A549 (cell line): Measurements from ENCODE around the gene AIG1. TPM values are rescaled to one million over a fixed set of nuclear protein-coding genes. Genes with fewer than 3 reads are reported as not detected.
A peak's percentile ranks its signal among the peaks of the same experiment; 100 is the strongest.

ENCODE experiments used
- ATAC-seq, 2 experiments: fragments of 200-7000 bp in 1 of 2; fragments of >200 bp in 1 of 2; cut with Nextera tagmentation in 1 of 2; cut with Tn5 transposase in 1 of 2; 3 replicates each; pipeline versions ENCODE4 v1.8.0 to v1.9.1; 2018 to 2020; ENCODE audit warnings: mild to moderate bottlenecking in 1 of 2, moderate library complexity in 1 of 2
- CTCF ChIA-PET: fragments of 300-600 bp; sonication (Branson Sonifier 250); formaldehyde crosslinking; extraction: SDS; loops from one replicate; lab custom pipeline; 2021; ENCODE audit warnings: antibody characterized with exemption, inconsistent platforms; lab: Yijun Ruan, JAX
- POLR2A ChIA-PET: fragments of 350-600 bp; formaldehyde crosslinking; extraction: SDS; loops from one replicate; lab custom pipeline; 2021; ENCODE audit warnings: antibody characterized with exemption, inconsistent platforms; lab: Yijun Ruan, JAX
- DNase-seq, 2 experiments: peaks; one replicate each; pipeline versions ENCODE4 v3.0.0 to v3.0.0-alpha.2; 2011 to 2016; ENCODE audit warnings: low read depth in 1 of 2, low spot score in 1 of 2
- FAIRE-seq: peaks from 2 replicates; lab custom pipeline; 2011; peaks lifted over from hg19 to GRCh38; lab: Jason Lieb, UNC
- H3K27ac ChIP-seq, 2 experiments: fragments of >200 bp; sonication (Bioruptor Twin); formaldehyde crosslinking; 3 replicates each; pipeline ENCODE4 v1.5.1; 2016 to 2017
- H3K4me1 ChIP-seq: fragments of >200 bp; sonication (Bioruptor Twin); formaldehyde crosslinking; 3 replicates; pipeline ENCODE4 v1.6.1; 2016
- H3K4me2 ChIP-seq: fragments of >200 bp; sonication (Bioruptor Twin); formaldehyde crosslinking; 3 replicates; pipeline ENCODE4 v1.6.1; 2016
- H3K4me3 ChIP-seq: fragments of >200 bp; sonication (Bioruptor Twin); formaldehyde crosslinking; 3 replicates; pipeline ENCODE4 v1.5.1; 2016
- H3K9me3 ChIP-seq: fragments of >200 bp; sonication (Bioruptor Twin); formaldehyde crosslinking; 3 replicates; pipeline ENCODE4 v1.6.1; 2016
- BHLHE40 ChIP-seq: IDR thresholded peaks from 2 replicates; pipeline ENCODE4 v1.6.1; 2012; ENCODE audit warnings: low read depth, low read length, inconsistent platforms
- CHD4 ChIP-seq: fragments of 200-600 bp; sonication (generic); IDR thresholded peaks from 2 replicates; pipeline ENCODE4 v1.6.1; 2016; ENCODE audit warnings: antibody characterized with exemption, mild to moderate bottlenecking, borderline replicate concordance
- FOSL2 ChIP-seq, 2 experiments: fragments of 450-650 bp in 1 of 2; fragments of >200 bp in 1 of 2; sonication (Bioruptor Twin) in 1 of 2; formaldehyde crosslinking; IDR thresholded peaks; 2 replicates each; pipeline versions ENCODE4 v1.5.0 to v1.6.1; 2016 to 2020; ENCODE audit warnings: mild to moderate bottlenecking in 1 of 2, moderate library complexity in 1 of 2
- FOXS1 ChIP-seq: fragments of 250-450 bp; sonication (Bioruptor Pico); IDR thresholded peaks from 2 replicates; pipeline ENCODE4 v1.5.0; 2020; ENCODE audit warnings: mild to moderate bottlenecking, moderate library complexity
- HOXA7 ChIP-seq: fragments of 250-450 bp; sonication (Bioruptor Pico); IDR thresholded peaks from 2 replicates; pipeline ENCODE4 v1.5.0; 2020; ENCODE audit warnings: mild to moderate bottlenecking, moderate library complexity
- HOXB5 ChIP-seq: fragments of 250-450 bp; sonication (Bioruptor Pico); IDR thresholded peaks from 2 replicates; pipeline ENCODE4 v1.5.0; 2020; ENCODE audit warnings: mild to moderate bottlenecking, moderate library complexity
- JUNB ChIP-seq: fragments of >200 bp; sonication (Bioruptor Twin); formaldehyde crosslinking; IDR thresholded peaks from 2 replicates; pipeline ENCODE4 v1.6.1; 2016
- KDM1A ChIP-seq: fragments of 200-600 bp; sonication (generic); IDR thresholded peaks from 2 replicates; pipeline ENCODE4 v1.6.1; 2016; ENCODE audit warnings: low read depth, mild to moderate bottlenecking
- KDM5A ChIP-seq: fragments of 200-600 bp; sonication (generic); IDR thresholded peaks from 2 replicates; pipeline ENCODE4 v1.6.1; 2016; ENCODE audit warnings: antibody characterized with exemption, mild to moderate bottlenecking
- MAFK ChIP-seq: fragments of 450-650 bp; IDR thresholded peaks from 2 replicates; pipeline ENCODE4 v1.6.1; 2014; ENCODE audit not compliant: partially characterized antibody
- MAZ ChIP-seq: fragments of 150-350 bp; IDR thresholded peaks from 2 replicates; pipeline ENCODE4 v1.6.1; 2014; ENCODE audit warnings: antibody characterized with exemption, low read depth, low read length, borderline replicate concordance
- NPAS2 ChIP-seq: fragments of 250-450 bp; sonication (Bioruptor Pico); IDR thresholded peaks from 2 replicates; pipeline ENCODE4 v1.8.0; 2022; ENCODE audit warnings: mild to moderate bottlenecking, moderate library complexity, borderline replicate concordance
- POLR2AphosphoS2 ChIP-seq: conservative IDR thresholded peaks from 2 replicates; pipeline ENCODE4 v1.6.1; 2012; ENCODE audit warnings: low read length, improper control_type of control experiment, inconsistent platforms
- RAD21 ChIP-seq, 2 experiments: fragments of >200 bp in 1 of 2; sonication (Bioruptor Twin) in 1 of 2; formaldehyde crosslinking in 1 of 2; IDR thresholded peaks in 1 of 2; conservative IDR thresholded peaks in 1 of 2; 2 replicates in 1 of 2; 3 replicates in 1 of 2; pipeline ENCODE4 v1.6.1; 2012 to 2018; ENCODE audit warnings: inconsistent platforms in 1 of 2
- RFX5 ChIP-seq: fragments of 450-650 bp; IDR thresholded peaks from 2 replicates; pipeline ENCODE4 v1.7.1; 2014; ENCODE audit warnings: antibody characterized with exemption, mild to moderate bottlenecking, moderate library complexity
- RNF2 ChIP-seq: fragments of 200-600 bp; sonication (generic); IDR thresholded peaks from 2 replicates; pipeline ENCODE4 v1.6.1; 2016; ENCODE audit warnings: low read depth, mild to moderate bottlenecking, antibody characterized with exemption, moderate library complexity, borderline replicate concordance
- SREBF2 ChIP-seq: fragments of 450-650 bp; IDR thresholded peaks from 2 replicates; pipeline ENCODE4 v1.6.1; 2014; ENCODE audit warnings: mild to moderate bottlenecking, moderate library complexity
- TFCP2L1 ChIP-seq: fragments of 250-450 bp; sonication (Bioruptor Pico); IDR thresholded peaks from 2 replicates; pipeline ENCODE4 v1.5.0; 2021; ENCODE audit warnings: mild to moderate bottlenecking
- TP53 ChIP-seq: fragments of 250-450 bp; sonication (Bioruptor Pico); IDR thresholded peaks from 2 replicates; pipeline ENCODE4 v1.5.0; 2021; ENCODE audit warnings: mild to moderate bottlenecking, moderate library complexity
- WGBS: methylation state at CpG from one replicate; pipeline ENCODE4 v1.1.6; 2017; ENCODE audit errors: missing lambda C conversion rate; 5-methylcytosine and 5-hydroxymethylcytosine counted together
- polyA plus RNA-seq, 4 experiments: library from polyadenylated mRNA; depleted of rRNA in 3 of 4; stranded (reverse); fragments of >200 nt; fragmentation: RNase III in 1 of 4; extraction: RNeasy Plus Mini Kit Qiagen cat#74134 plus additional on column Dnase treatment in 1 of 4; gene quantifications; 2 replicates in 3 of 4; 3 replicates in 1 of 4; pipeline ENCODE4 v1.2.3, GENCODE V29; 2011 to 2017
- TF ChIP-seq, protein P1 (sequence below): fragments of 200-600 bp; sonication (generic); IDR thresholded peaks from 2 replicates; pipeline ENCODE4 v1.6.1; 2016; ENCODE audit warnings: antibody characterized with exemption, mild to moderate bottlenecking, moderate library complexity
- TF ChIP-seq, protein P2 (sequence below): fragments of 450-650 bp; IDR thresholded peaks from 2 replicates; pipeline ENCODE4 v1.6.1; 2014; ENCODE audit warnings: antibody characterized with exemption
- TF ChIP-seq, protein P3 (sequence below): IDR thresholded peaks from 2 replicates; pipeline ENCODE4 v1.6.1; 2012; ENCODE audit warnings: low read depth, borderline replicate concordance
- TF ChIP-seq, protein P4 (sequence below): fragments of 250-450 bp; sonication (Bioruptor Pico); IDR thresholded peaks from 2 replicates; pipeline ENCODE4 v1.5.0; 2021; ENCODE audit warnings: mild to moderate bottlenecking, moderate library complexity, borderline replicate concordance
- TF ChIP-seq, protein P5 (sequence below): IDR thresholded peaks from 2 replicates; pipeline ENCODE4 v1.6.1; 2012
- TF ChIP-seq, protein P6 (sequence below): fragments of >200 bp; sonication (Bioruptor Twin); formaldehyde crosslinking; IDR thresholded peaks from 2 replicates; pipeline ENCODE4 v1.6.1; 2016

AIG1 gene
- polyA plus RNA-seq, 2 of the 4 experiments (the other 2 are of a cell fraction), result 29.5 to 38.3 TPM

DNA sequence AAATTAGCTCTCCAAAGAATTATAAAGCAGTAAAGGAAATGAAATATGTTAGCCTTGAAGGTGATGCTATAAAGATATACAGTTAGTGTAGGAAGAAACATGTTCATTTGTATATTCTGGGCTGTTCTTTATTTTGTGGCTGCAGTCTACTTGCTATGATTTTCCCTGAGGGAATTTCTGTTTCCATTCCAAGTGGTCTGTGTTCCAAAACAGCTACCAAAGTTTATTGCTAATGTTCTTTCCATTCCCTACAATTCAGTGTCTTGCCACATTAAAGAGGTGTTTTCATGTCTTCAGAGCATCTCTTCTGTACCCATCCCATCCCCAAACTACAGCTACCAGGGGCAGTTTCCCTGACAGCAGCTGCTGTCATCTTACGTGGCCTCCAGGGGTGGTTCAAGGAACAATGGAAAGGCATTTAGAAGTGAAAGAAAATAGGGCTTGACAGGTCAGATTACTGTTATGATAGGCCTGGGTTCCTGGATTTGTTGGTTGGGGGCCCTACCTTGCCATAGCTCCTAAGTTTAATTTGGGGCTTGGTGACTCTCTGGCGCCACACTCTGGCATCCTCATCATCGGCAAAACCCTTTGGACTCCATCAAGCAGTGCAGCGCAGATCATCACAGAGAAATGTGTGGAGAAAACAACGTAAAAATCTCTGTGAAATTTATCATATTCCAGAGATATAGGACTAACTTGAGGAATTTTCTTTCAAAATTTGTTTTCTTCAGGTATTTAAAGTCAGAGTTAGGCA lies 33.8 kb upstream of the AIG1 start (continued):
- TF ChIP-seq, protein P1, sequence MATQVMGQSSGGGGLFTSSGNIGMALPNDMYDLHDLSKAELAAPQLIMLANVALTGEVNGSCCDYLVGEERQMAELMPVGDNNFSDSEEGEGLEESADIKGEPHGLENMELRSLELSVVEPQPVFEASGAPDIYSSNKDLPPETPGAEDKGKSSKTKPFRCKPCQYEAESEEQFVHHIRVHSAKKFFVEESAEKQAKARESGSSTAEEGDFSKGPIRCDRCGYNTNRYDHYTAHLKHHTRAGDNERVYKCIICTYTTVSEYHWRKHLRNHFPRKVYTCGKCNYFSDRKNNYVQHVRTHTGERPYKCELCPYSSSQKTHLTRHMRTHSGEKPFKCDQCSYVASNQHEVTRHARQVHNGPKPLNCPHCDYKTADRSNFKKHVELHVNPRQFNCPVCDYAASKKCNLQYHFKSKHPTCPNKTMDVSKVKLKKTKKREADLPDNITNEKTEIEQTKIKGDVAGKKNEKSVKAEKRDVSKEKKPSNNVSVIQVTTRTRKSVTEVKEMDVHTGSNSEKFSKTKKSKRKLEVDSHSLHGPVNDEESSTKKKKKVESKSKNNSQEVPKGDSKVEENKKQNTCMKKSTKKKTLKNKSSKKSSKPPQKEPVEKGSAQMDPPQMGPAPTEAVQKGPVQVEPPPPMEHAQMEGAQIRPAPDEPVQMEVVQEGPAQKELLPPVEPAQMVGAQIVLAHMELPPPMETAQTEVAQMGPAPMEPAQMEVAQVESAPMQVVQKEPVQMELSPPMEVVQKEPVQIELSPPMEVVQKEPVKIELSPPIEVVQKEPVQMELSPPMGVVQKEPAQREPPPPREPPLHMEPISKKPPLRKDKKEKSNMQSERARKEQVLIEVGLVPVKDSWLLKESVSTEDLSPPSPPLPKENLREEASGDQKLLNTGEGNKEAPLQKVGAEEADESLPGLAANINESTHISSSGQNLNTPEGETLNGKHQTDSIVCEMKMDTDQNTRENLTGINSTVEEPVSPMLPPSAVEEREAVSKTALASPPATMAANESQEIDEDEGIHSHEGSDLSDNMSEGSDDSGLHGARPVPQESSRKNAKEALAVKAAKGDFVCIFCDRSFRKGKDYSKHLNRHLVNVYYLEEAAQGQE, result no peak
- TF ChIP-seq TFCP2L1 (no peak), CHD4 (no peak), FOXS1 (CRISPR knock-in tag) (no peak)
- TF ChIP-seq, protein P2, sequence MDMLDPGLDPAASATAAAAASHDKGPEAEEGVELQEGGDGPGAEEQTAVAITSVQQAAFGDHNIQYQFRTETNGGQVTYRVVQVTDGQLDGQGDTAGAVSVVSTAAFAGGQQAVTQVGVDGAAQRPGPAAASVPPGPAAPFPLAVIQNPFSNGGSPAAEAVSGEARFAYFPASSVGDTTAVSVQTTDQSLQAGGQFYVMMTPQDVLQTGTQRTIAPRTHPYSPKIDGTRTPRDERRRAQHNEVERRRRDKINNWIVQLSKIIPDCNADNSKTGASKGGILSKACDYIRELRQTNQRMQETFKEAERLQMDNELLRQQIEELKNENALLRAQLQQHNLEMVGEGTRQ, result no peak

DNA sequence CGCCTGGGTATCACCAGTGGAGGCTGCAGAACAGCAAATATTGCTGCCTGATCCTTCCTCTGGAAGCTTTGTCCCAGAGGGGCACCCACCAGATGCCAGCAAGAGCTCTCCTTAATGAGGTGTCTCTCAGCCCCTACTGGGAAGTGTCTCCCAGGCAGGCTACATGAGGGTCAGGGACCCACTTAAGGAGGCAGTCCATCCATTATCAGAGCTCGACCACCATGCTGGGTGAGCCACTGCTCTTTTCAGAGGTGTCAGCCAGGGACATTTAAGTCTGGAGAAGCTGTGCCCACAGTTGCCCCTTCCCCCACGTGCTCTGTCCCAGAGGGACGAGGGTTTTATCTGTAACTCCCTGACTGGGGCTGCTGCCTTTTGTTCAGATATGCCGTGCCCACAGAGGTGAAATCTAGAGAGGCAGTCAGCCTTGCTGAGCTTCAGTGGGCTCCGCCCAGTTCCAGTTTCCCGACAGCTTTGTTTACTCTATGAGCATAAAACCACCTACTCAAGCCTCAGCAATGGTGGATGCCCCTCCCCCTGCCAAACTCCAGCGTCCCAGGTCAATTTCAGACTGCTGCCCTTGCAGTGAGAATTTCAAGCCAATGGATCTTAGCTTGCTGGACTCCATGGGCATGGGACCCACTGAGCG lies 25.9 kb upstream of the AIG1 start:
- 33% methylated on average over 6 of the region's 9 CpGs for WGBS
- no peaks in the 10 kb centered on the region for H3K4me1 ChIP-seq
- H3K9me3 ChIP-seq, result no peaks in the 10 kb centered on the region
- no peak for DNase-seq
- FAIRE-seq, result no peak
- H3K4me3 ChIP-seq, result no peak overlapping the region
- H3K4me2 ChIP-seq, result peak overlapping the region; percentile 35; the same call in 2 of the 3 replicates
- no peak overlapping the region for H3K27ac ChIP-seq
- ChIA-PET CTCF (no interaction called here), POLR2A (no interaction called here)
- ATAC-seq, result no peak
- TF ChIP-seq, protein P3, sequence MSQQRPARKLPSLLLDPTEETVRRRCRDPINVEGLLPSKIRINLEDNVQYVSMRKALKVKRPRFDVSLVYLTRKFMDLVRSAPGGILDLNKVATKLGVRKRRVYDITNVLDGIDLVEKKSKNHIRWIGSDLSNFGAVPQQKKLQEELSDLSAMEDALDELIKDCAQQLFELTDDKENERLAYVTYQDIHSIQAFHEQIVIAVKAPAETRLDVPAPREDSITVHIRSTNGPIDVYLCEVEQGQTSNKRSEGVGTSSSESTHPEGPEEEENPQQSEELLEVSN, result no peak
- TF ChIP-seq CHD4 (no peak), JUNB (no peak), TP53 (no peak), NPAS2 (CRISPR knock-in tag) (no peak), KDM5A (no peak), HOXA7 (CRISPR knock-in tag) (no peak), HOXB5 (CRISPR knock-in tag) (no peak), RAD21 (conservative IDR thresholded peaks at IDR 0.05 in 1 of 2, IDR thresholded peaks at IDR 0.05 in 1 of 2) (no peak), POLR2AphosphoS2 (no peak), BHLHE40 (no peak)
- TF ChIP-seq, protein P4, sequence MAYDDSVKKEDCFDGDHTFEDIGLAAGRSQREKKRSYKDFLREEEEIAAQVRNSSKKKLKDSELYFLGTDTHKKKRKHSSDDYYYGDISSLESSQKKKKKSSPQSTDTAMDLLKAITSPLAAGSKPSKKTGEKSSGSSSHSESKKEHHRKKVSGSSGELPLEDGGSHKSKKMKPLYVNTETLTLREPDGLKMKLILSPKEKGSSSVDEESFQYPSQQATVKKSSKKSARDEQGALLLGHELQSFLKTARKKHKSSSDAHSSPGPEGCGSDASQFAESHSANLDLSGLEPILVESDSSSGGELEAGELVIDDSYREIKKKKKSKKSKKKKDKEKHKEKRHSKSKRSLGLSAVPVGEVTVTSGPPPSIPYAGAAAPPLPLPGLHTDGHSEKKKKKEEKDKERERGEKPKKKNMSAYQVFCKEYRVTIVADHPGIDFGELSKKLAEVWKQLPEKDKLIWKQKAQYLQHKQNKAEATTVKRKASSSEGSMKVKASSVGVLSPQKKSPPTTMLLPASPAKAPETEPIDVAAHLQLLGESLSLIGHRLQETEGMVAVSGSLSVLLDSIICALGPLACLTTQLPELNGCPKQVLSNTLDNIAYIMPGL (CRISPR knock-in tag), result no peak

DNA sequence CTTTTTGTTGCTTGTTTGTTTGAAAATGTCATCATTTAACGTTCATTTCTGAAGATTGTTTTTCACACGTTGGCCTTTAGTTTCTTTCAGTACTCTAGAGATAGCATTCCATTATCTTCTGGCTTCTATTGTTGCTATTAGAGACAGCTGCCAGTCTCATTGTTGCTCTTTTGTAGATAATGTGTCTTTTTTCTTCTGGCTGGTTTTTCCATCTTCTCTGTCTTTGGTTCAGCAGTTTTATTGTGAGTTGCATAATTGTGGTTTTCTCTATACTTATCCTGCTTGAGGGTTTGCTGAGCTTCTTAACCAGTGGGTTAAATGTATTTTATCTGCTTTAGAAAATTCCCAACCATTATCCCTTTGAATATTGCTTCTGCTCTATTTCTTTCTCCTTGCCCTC lies 23.2 kb upstream of the AIG1 start:
- no peaks in the 10 kb centered on the region for H3K9me3 ChIP-seq
- no peak for DNase-seq
- no peak overlapping the region for H3K4me2 ChIP-seq
- ATAC-seq, result no peak
- CTCF ChIA-PET, result no interaction called here
- H3K4me3 ChIP-seq, result no peak overlapping the region
- no peaks in the 10 kb centered on the region for H3K4me1 ChIP-seq
- no peak for FAIRE-seq
- 0% methylated on average over 2 of the region's 2 CpGs for WGBS
- POLR2A ChIA-PET, result no interaction called here
- H3K27ac ChIP-seq, result no peak overlapping the region
- TF ChIP-seq, protein P5, sequence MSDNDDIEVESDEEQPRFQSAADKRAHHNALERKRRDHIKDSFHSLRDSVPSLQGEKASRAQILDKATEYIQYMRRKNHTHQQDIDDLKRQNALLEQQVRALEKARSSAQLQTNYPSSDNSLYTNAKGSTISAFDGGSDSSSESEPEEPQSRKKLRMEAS, result no peak
- no peak for TF ChIP-seq MAZ
- TF ChIP-seq RFX5, result no peak
- TF ChIP-seq HOXB5 (CRISPR knock-in tag), result no peak
- no peak for TF ChIP-seq RNF2
- TF ChIP-seq, protein P3, result no peak
- no peak for TF ChIP-seq FOXS1 (CRISPR knock-in tag)
- TF ChIP-seq FOSL2 (IDR thresholded peaks at IDR 0.05), result no peak
- TF ChIP-seq FOSL2 (CRISPR knock-in tag; IDR thresholded peaks at IDR 0.05), result no peak
- TF ChIP-seq, protein P6, sequence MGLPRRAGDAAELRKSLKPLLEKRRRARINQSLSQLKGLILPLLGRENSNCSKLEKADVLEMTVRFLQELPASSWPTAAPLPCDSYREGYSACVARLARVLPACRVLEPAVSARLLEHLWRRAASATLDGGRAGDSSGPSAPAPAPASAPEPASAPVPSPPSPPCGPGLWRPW, result no peak
- TF ChIP-seq MAFK, result no peak
- no peak for TF ChIP-seq KDM1A
- TF ChIP-seq SREBF2, result no peak
